H1 (cell line): Measurements from ENCODE around the gene SOX1. TPM values are rescaled to one million over a fixed set of nuclear protein-coding genes. Genes with fewer than 3 reads are reported as not detected.

Experiments
- CTCF ChIA-PET: fragments of 300-600 bp; sonication (Branson Sonifier 250); formaldehyde crosslinking; loops from one replicate; lab custom pipeline; 2021; ENCODE audit not compliant: partially characterized antibody; lab: Charles Lee
- POLR2A ChIA-PET: fragments of 300-600 bp; sonication (Branson Sonifier 250); formaldehyde crosslinking; loops from one replicate; lab custom pipeline; 2021; ENCODE audit warnings: inconsistent platforms; ENCODE audit not compliant: partially characterized antibody; lab: Charles Lee
- DNase-seq, 2 experiments: peaks; one replicate each; pipeline versions ENCODE4 v3.0.0 to v3.0.0-alpha.2; 2010 to 2022; ENCODE audit warnings: low spot score in 2 of 2, low read depth in 1 of 2, mixed read lengths in 1 of 2
- FAIRE-seq: peaks from 2 replicates; lab custom pipeline; 2011; peaks lifted over from hg19 to GRCh38; lab: Jason Lieb, UNC
- H2AFZ ChIP-seq: 2 replicates; pipeline ENCODE4 v1.8.1; 2012; ENCODE audit warnings: low read length, inconsistent platforms
- H2AK5ac ChIP-seq: 2 replicates; pipeline ENCODE4 v1.6.1; 2013; ENCODE audit warnings: low read depth, low read length
- H2BK120ac ChIP-seq: replicated peaks from 2 replicates; pipeline ENCODE3; 2013; ENCODE audit warnings: low read depth, low read length, inconsistent platforms
- H2BK12ac ChIP-seq: 2 replicates; pipeline ENCODE4 v1.6.1; 2013; ENCODE audit warnings: low read depth, low read length
- H2BK15ac ChIP-seq: 2 replicates; pipeline ENCODE4 v1.6.1; 2013; ENCODE audit warnings: low read length
- H2BK20ac ChIP-seq: 2 replicates; pipeline ENCODE4 v1.6.1; 2013; ENCODE audit warnings: low read length
- H2BK5ac ChIP-seq: 2 replicates; pipeline ENCODE4 v1.6.1; 2013; ENCODE audit warnings: low read depth, low read length
- H3K14ac ChIP-seq: 2 replicates; pipeline ENCODE4 v1.6.1; 2013; ENCODE audit warnings: inconsistent platforms; ENCODE audit not compliant: insufficient read length
- H3K18ac ChIP-seq: 2 replicates; pipeline ENCODE4 v1.6.1; 2013; ENCODE audit warnings: low read length; ENCODE audit errors: extremely low read depth
- H3K23ac ChIP-seq: 2 replicates; pipeline ENCODE4 v1.6.1; 2013; ENCODE audit warnings: inconsistent platforms; ENCODE audit not compliant: insufficient read length
- H3K23me2 ChIP-seq: 2 replicates; pipeline ENCODE4 v1.6.1; 2013; ENCODE audit warnings: low read depth, low read length
- H3K27ac ChIP-seq: 2 replicates; pipeline ENCODE4 v1.6.1; 2011; ENCODE audit warnings: low read depth, low read length, inconsistent platforms
- H3K27me3 ChIP-seq, 4 experiments: replicated peaks in 1 of 4; 1 replicate in 1 of 4; 2 replicates in 3 of 4; pipeline versions ENCODE4 v1.6.1 to v1.8.1; 2011 to 2013; ENCODE audit warnings: low read length in 3 of 4, mild to moderate bottlenecking in 3 of 4, inconsistent platforms in 2 of 4, mixed read lengths in 2 of 4, moderate library complexity in 1 of 4; ENCODE audit not compliant: control insufficient read depth in 3 of 4, insufficient read depth in 3 of 4; ENCODE audit errors: extremely low read depth in 1 of 4
- H3K36me3 ChIP-seq, 4 experiments: 2 replicates each; pipeline versions ENCODE4 v1.6.1 to v1.8.1; 2011 to 2013; ENCODE audit warnings: mild to moderate bottlenecking in 4 of 4, low read length in 3 of 4, moderate library complexity in 2 of 4, control low read depth in 1 of 4, inconsistent platforms in 1 of 4; ENCODE audit not compliant: insufficient read depth in 4 of 4, control insufficient read depth in 2 of 4
- H3K4ac ChIP-seq: replicated peaks from 2 replicates; pipeline ENCODE3; 2013; ENCODE audit warnings: low read length, low read depth, mixed read lengths, inconsistent platforms; ENCODE audit not compliant: insufficient read length
- H3K4me1 ChIP-seq, 4 experiments: replicated peaks in 1 of 4; 1 replicate in 1 of 4; 2 replicates in 3 of 4; pipeline versions ENCODE4 v1.6.1 to v1.8.1; 2011 to 2013; ENCODE audit warnings: low read length in 3 of 4, inconsistent platforms in 2 of 4, mixed read lengths in 1 of 4; ENCODE audit not compliant: insufficient read depth in 4 of 4, control insufficient read depth in 3 of 4
- H3K4me2 ChIP-seq, 2 experiments: 2 replicates each; pipeline versions ENCODE4 v1.6.1 to v1.8.1; 2011 to 2013; ENCODE audit warnings: low read depth in 2 of 2, low read length in 2 of 2, control low read depth in 1 of 2, inconsistent platforms in 1 of 2, mild to moderate bottlenecking in 1 of 2; ENCODE audit not compliant: insufficient read depth in 1 of 2
- H3K4me3 ChIP-seq, 4 experiments: fragments of 200-600, 300-600 bp in 1 of 4; sonication (generic), shearing (Covaris generic), sonication (Bioruptor Twin) in 1 of 4; 2 replicates each; pipeline versions ENCODE4 v1.5.1 to v1.8.1; 2011 to 2016; ENCODE audit warnings: low read length in 4 of 4, low read depth in 3 of 4, control low read depth in 2 of 4, inconsistent platforms in 2 of 4, mild to moderate bottlenecking in 2 of 4, mixed read lengths in 1 of 4, moderate library complexity in 1 of 4; ENCODE audit not compliant: insufficient read depth in 2 of 4; ENCODE audit errors: extremely low read depth in 1 of 4
- H3K56ac ChIP-seq: replicated peaks from 2 replicates; pipeline ENCODE3; 2013; ENCODE audit warnings: low read depth, mild to moderate bottlenecking, mixed read lengths, low read length, inconsistent platforms; ENCODE audit not compliant: insufficient read length
- H3K79me1 ChIP-seq: 2 replicates; pipeline ENCODE4 v1.6.1; 2013; ENCODE audit warnings: low read depth, low read length, control low read depth
- H3K79me2 ChIP-seq, 2 experiments: 2 replicates each; pipeline versions ENCODE4 v1.6.1 to v1.8.1; 2012 to 2013; ENCODE audit warnings: low read length in 2 of 2, mild to moderate bottlenecking in 2 of 2, inconsistent platforms in 1 of 2; ENCODE audit not compliant: insufficient read depth in 2 of 2, control insufficient read depth in 1 of 2
- H3K9ac ChIP-seq, 4 experiments: replicated peaks in 1 of 4; 1 replicate in 1 of 4; 2 replicates in 3 of 4; pipeline versions ENCODE4 v1.6.1 to v1.8.1; 2011 to 2013; ENCODE audit warnings: low read depth in 3 of 4, low read length in 3 of 4, control low read depth in 2 of 4, mild to moderate bottlenecking in 2 of 4, moderate library complexity in 2 of 4, inconsistent platforms in 1 of 4; ENCODE audit errors: extremely low read depth in 1 of 4
- H3K9me3 ChIP-seq, 2 experiments: 2 replicates each; pipeline versions ENCODE4 v1.6.1 to v1.8.1; 2012 to 2013; ENCODE audit warnings: mild to moderate bottlenecking in 2 of 2, moderate library complexity in 2 of 2, control low read depth in 1 of 2, inconsistent platforms in 1 of 2, low read depth in 1 of 2, low read length in 1 of 2, mixed read lengths in 1 of 2; ENCODE audit not compliant: insufficient read depth in 2 of 2
- H4K20me1 ChIP-seq, 2 experiments: replicated peaks in 1 of 2; 2 replicates each; pipeline versions ENCODE3 to v1.8.1; 2011 to 2013; ENCODE audit warnings: inconsistent platforms in 2 of 2, low read length in 2 of 2, mild to moderate bottlenecking in 1 of 2; ENCODE audit not compliant: insufficient read depth in 2 of 2, control insufficient read depth in 1 of 2
- H4K5ac ChIP-seq: 2 replicates; pipeline ENCODE4 v1.6.1; 2013; ENCODE audit warnings: low read length, low read depth, mixed read lengths, inconsistent platforms; ENCODE audit not compliant: insufficient read length
- H4K8ac ChIP-seq: 2 replicates; pipeline ENCODE4 v1.8.0; 2013; ENCODE audit warnings: mild to moderate bottlenecking, moderate library complexity, low read length, inconsistent platforms; ENCODE audit not compliant: insufficient read depth; ENCODE audit errors: extremely low read depth
- H4K91ac ChIP-seq: replicated peaks from 2 replicates; pipeline ENCODE3; 2013; ENCODE audit warnings: low read length, mixed read lengths, inconsistent platforms; ENCODE audit not compliant: insufficient read length
- ATF2 ChIP-seq: IDR thresholded peaks from 2 replicates; pipeline ENCODE4 v1.6.1; 2012; ENCODE audit warnings: low read length, inconsistent platforms
- BACH1 ChIP-seq: IDR thresholded peaks from 2 replicates; pipeline ENCODE4 v1.6.1; 2012; ENCODE audit warnings: low read length, improper control_type of control experiment
- CBX5 ChIP-seq: fragments of 300-800, 300-1000 bp; sonication (generic); IDR thresholded peaks from 2 replicates; pipeline ENCODE4 v1.7.1; 2016; ENCODE audit warnings: antibody characterized with exemption, low read length, low read depth
- CHD2 ChIP-seq: IDR thresholded peaks from 2 replicates; pipeline ENCODE4 v1.6.1; 2012; ENCODE audit warnings: low read length, improper control_type of control experiment
- JUND ChIP-seq: IDR thresholded peaks from 2 replicates; pipeline ENCODE4 v1.6.1; 2011; ENCODE audit warnings: mild to moderate bottlenecking, improper control_type of control experiment, low read length
- NANOG ChIP-seq: IDR thresholded peaks from 2 replicates; pipeline ENCODE4 v1.6.1; 2011; ENCODE audit warnings: low read length, low read depth, mild to moderate bottlenecking, inconsistent platforms; ENCODE audit not compliant: insufficient read depth, poor library complexity, severe bottlenecking
- SP1 ChIP-seq: IDR thresholded peaks from 2 replicates; pipeline ENCODE4 v1.6.1; 2011; ENCODE audit warnings: low read depth, low read length
- SUZ12 ChIP-seq: fragments of 200-600 bp; sonication (generic); IDR thresholded peaks from 2 replicates; pipeline ENCODE4 v1.6.1; 2012; ENCODE audit warnings: mild to moderate bottlenecking, inconsistent platforms, low read length, moderate library complexity, mixed read lengths
- WGBS, 2 experiments: shearing (Covaris generic) in 1 of 2; methylation state at CpG; one replicate each; pipeline versions ENCODE4 v1.1.6 to v1.1.7; 2013 to 2015; ENCODE audit warnings: low lambda C conversion rate in 2 of 2, mixed read lengths in 2 of 2, inconsistent platforms in 1 of 2, low coverage in 1 of 2, missing lambda C conversion rate in 1 of 2; ENCODE audit not compliant: insufficient replicate concordance in 2 of 2, insufficient coverage in 1 of 2, insufficient read length in 1 of 2; ENCODE audit errors: extremely low coverage in 1 of 2, missing lambda C conversion rate in 1 of 2; 5-methylcytosine and 5-hydroxymethylcytosine counted together
- polyA plus RNA-seq, 7 experiments: library from polyadenylated mRNA; depleted of rRNA in 3 of 7; stranded (reverse) in 5 of 7; unstranded in 2 of 7; fragments of >200 nt in 5 of 7; fragments of 200-250 nt in 2 of 7; gene quantifications; 1 replicate in 5 of 7; 2 replicates in 1 of 7; 4 replicates in 1 of 7; pipeline versions ENCODE4 v1.2.1 to v1.2.3, GENCODE V29; 2011 to 2013; ENCODE audit warnings: missing spikeins in 2 of 7, mixed read lengths in 2 of 7
- total RNA-seq: library from RNA; stranded (reverse); fragmentation: NEBNext Ultra II Directional; extraction: Animal tissue kit (Norgen Biotek cat#: 25700); gene quantifications from 2 replicates; pipeline ENCODE4 v1.2.1, GENCODE V29; 2021

The SOX1 gene
- total and polyA plus RNA-seq, 2 of the 8 experiments (the other 6 are each of a cell fraction or from before 2014, with no cell fraction given): 0.03 to 0.09 TPM

- ChIA-PET CTCF (interaction anchor here (0.7 to 2.2 kb wide), 8 partner anchors 8 to 578 kb away, joined by 3 to 10 read pairs (median 4); no protein-coding TSS in a partner anchor), POLR2A (no interaction called here)
- H3K9me3 ChIP-seq: no peaks in the 10 kb centered on the region
- no peak overlapping the region for H4K5ac ChIP-seq
- no peak overlapping the region for H2BK5ac ChIP-seq
- H4K91ac ChIP-seq: no peak overlapping the region
- no peaks in the 10 kb centered on the region for H3K79me1 ChIP-seq
- no peak overlapping the region for H2BK20ac ChIP-seq
- peaks cover 0 to 3% (median 0%) of the 10 kb centered on the region in 4 experiments; a peak in 1 of 8 replicates for H3K36me3 ChIP-seq
- FAIRE-seq: no peak
- H2BK120ac ChIP-seq: no peak overlapping the region
- no peak overlapping the region for H2BK12ac ChIP-seq
- no peak overlapping the region; a peak in 1 of 4 replicates for H3K4me2 ChIP-seq
- H2AFZ ChIP-seq: no peak overlapping the region
- no peak overlapping the region for H2AK5ac ChIP-seq
- H3K4me3 ChIP-seq: no peak overlapping the region
- no peak overlapping the region for H3K4ac ChIP-seq
- DNase-seq: peak in 1 of 2 experiments; percentile 32
- no peak overlapping the region for H4K8ac ChIP-seq
- H3K23ac ChIP-seq: no peak overlapping the region
- H3K9ac ChIP-seq: no peak overlapping the region
- 72% methylated on average over 13 of the region's 13 CpGs; no CpG with 5 or more reads in 1 of the 2 experiments for WGBS, 2 experiments
- H3K18ac ChIP-seq: no peak overlapping the region
- H4K20me1 ChIP-seq: peaks cover 1 to 11% of the 10 kb centered on the region in 2 experiments
- H3K27ac ChIP-seq: no peak overlapping the region
- peaks cover 51 to 69% (median 65%) of the 10 kb centered on the region in 4 experiments for H3K27me3 ChIP-seq
- H3K79me2 ChIP-seq: no peaks in the 10 kb centered on the region
- no peak overlapping the region for H3K56ac ChIP-seq
- H3K14ac ChIP-seq: no peak overlapping the region
- H3K4me1 ChIP-seq: peaks cover 0 to 13% (median 9%) of the 10 kb centered on the region in 4 experiments; a peak in 6 of 7 replicates
- no peak overlapping the region for H2BK15ac ChIP-seq
- peaks cover 5% of the 10 kb centered on the region; the same call in 1 of the 2 replicates for H3K23me2 ChIP-seq
- TF ChIP-seq JUND: no peak
- no peak for TF ChIP-seq BACH1
- no peak for TF ChIP-seq SUZ12
- no peak for TF ChIP-seq NANOG
- TF ChIP-seq ATF2: no peak
- TF ChIP-seq CBX5: no peak
- no peak for TF ChIP-seq CHD2
- TF ChIP-seq SP1: no peak
Measured at GRCh38 chr13:112052213-112052612, 14.7 kb upstream of the SOX1 start.
